GM19238 (cell line): ENCODE data around the gene ANKRD13A.

Experiments used
- DNase-seq: peaks from one replicate; pipeline ENCODE4 v3.0.0; 2011; ENCODE audit warnings: low spot score; ENCODE audit not compliant: insufficient read length

The ANKRD13A gene

DNA sequence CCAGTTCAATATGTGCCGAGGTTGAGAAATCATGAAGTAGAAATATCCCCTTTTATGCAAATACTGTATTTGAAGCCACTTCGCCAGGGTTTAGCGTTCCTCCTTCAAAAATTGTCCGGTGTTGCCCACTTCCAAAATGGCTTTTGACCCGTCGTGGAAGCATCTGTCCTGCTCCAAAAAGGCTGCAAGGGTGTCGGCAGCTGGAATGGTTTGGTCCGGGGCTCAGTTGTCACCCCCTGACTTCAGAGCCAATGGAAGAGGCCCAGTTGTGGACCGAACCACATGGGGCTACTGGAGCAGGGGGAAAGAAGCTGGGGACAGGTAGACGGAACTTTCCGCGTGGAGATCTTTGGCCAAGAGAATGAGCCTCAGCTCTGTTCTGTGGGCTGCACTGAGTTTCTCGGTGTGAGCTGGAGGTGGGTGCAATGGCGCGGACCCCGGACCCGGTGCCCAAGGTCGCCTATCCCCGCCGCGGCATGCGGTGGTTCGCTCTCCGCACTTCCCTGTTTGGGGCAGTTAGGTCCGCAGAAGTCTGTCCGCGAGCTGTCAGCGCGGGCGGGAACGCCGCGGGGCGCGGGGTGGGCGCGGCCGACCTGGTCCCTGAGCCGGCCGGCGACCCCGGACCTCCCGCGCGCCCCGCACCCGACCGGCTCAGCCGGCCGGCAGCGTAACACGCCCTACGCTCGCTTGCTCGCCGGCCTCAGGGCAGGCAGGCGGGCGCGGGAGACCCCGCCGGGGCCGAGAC is at the start of gene ANKRD13A:
Gene ANKRD13A, plus strand, starts transcription at position 527 of the 745 bp plus-strand sequence. CDS start 259 bp downstream, outside the sequence.
- DNase-seq, result peak; percentile 72

DNA sequence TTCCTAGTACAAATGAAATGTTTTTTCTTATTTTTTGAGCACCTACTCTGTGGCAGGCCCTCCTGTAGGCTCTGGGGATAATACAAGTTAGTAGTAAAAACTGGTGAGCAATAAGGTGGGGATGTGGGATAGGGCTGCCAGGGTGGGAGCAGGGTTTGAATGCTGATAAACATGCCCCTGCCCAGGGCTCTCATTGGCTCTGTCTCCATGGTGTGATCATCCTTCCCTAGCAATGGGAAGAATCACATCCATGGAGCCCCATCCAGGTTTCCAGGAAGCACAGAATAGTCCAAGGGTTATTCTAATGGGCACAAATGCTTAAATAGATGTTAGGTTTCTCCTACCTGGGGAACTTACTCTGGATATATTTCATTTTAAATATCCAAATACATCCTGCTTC is 48.6 kb upstream of the ANKRD13A start:
- no peak for DNase-seq

- no peak for DNase-seq
These were observed 48.1 kb upstream of the ANKRD13A start for GRCh38 chr12:109951136-109951535.

GRCh38 chr12:109951751-109952150 is 47.5 kb upstream of the ANKRD13A start:
- no peak for DNase-seq

DNA sequence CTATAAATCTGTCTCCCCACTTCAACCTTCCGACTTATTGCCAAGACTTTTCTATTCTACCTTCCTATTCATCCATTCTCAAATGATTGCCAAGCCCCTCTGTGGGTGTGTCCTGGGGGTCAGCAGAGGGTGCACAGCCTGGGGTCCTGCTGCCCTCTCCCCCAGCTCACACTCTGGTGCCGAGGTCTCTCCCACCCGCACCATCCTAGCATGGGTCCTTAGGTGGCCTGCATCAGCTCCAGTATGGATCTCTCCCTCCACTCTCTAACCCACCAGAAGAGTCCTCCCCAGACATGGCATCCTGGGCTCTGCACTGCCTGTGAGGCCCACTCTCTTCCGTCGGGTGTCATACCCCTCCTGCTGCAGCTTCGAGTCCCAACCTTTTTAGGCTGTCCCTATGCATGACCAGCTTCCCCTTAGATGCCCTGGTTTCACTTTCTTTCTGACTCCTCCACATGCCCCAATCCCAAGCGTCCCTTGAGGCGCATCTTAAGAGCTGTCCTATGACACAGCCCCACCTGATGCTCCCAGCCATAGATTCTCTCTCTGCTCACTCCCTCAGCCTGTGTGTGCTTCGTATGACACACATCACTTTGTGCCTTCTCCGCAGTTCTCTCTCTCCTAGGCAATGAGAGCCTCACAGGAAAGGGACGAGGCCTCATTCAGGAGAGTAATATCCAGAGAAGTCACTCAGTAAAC is 46.9 kb upstream of the ANKRD13A start:
- DNase-seq, result no peak

DNA sequence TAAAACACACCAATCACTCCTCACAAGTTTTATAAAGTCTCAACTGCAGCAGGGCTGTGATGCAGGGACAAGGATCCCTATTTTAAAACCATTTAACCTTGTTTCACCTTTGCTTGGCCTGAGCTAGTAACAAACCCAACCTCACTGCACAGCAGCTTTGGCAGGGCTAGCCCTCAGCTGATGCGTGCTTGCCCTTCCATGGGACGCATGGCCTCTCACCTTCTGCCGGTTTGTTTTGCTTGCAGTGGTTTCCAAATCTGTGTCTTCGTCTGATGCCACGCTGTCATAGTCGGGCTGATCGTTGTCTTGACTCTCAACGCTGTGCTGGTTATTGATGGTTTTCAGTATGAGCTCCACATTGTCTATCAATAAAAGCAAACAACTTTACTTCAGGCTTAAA is 46.4 kb upstream of the ANKRD13A start:
- no peak for DNase-seq

DNA sequence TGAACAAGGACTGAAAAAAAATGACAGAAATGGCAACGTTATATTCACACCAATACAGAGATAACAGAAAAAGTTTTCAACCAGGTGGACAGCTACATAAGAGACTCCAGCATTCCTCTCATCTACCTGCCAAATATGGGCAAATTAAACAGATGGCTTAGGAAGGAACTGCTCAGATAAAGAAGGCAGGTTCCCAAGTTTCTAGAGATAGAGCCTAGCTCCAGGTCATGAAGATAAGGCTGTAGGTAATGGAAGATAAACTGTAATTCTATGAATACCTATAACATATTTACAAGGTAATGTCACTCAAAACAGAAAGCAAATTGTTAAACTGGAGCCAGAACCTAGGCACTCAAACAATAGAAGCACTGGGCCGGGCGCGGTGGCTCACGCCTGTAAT is 45.6 kb upstream of the ANKRD13A start:
- DNase-seq, result no peak

DNA sequence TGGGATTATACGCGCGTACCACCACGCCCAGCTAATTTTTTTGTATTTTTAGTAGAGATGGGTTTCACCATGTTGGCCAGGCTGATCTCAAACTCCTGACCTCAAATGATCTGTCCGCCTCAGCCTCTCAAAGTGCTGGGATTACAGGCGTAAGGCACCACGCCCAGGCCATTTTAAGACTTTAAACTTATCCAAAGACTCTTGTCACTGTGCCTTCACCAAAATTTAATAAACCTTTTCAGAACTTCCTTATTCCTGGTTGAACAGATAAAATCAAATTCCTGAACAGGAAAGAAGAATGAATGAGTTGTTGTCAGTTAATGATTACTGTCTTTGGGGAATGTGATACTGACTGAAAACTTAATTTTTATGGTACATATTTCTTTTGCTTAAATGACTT is 40.9 kb upstream of the ANKRD13A start:
- DNase-seq, result no peak

- DNase-seq, result no peak
These were observed 39.7 kb upstream of the ANKRD13A start for GRCh38 chr12:109959411-109960093.

- DNase-seq, result no peak
These were observed 38.0 kb upstream of the ANKRD13A start for GRCh38 chr12:109961201-109961600.

- no peak for DNase-seq
These were observed 37.6 kb upstream of the ANKRD13A start for GRCh38 chr12:109961612-109962011.

DNA sequence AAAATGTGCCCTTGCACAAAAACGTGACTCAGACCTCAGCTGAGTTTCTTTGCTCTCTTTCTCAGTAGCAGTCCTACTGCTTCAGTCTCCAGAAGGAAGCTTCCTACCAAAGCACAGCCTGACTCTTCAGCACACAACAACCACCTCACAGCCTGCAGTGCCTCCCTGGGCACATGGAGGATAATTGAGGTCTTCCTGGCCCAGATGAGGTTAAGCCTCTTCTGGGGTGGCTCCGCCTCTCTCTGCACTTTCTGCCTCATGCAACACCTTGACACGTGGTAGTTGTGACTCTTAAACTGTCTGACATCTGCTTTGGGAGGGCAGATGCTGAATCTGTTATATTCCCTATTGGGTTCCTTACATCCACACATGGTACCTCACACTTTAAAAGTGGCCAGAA is 36.8 kb upstream of the ANKRD13A start:
- DNase-seq, result no peak

GRCh38 chr12:109963330-109963729 is 35.9 kb upstream of the ANKRD13A start:
- DNase-seq, result no peak

DNA sequence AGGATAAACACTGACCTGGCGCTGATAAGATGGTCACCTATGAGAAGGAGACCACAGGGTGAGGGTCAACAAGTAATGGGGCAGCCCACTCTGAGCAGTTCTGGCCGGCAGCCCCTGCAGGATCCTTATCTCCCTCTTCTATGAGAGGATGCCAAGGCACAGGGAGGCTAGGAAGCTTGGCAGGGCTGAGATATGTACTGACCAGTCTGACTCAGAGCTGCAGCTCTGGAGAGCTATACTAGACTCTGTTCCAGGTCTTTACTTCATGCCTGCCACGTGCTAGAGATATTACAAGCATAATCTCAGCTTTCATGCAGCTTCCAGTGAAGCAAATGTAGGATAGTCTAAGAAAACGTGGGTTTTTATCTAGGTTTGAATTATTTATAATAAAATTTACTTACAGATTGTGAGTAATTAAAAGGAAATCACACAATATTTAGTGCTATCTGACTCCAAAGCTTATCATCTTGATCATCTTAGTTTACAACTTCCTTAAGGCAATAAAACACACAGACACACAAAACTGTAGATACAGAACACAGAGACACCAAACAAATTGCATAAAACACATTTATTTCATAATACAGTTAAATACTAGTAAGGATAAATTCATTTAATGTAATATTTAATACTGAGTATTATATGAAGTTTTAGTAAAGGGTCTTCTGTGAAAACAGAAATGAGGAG is 35.3 kb upstream of the ANKRD13A start:
- no peak for DNase-seq

- no peak for DNase-seq
These were observed 32.7 kb upstream of the ANKRD13A start for GRCh38 chr12:109966546-109966945.

DNA sequence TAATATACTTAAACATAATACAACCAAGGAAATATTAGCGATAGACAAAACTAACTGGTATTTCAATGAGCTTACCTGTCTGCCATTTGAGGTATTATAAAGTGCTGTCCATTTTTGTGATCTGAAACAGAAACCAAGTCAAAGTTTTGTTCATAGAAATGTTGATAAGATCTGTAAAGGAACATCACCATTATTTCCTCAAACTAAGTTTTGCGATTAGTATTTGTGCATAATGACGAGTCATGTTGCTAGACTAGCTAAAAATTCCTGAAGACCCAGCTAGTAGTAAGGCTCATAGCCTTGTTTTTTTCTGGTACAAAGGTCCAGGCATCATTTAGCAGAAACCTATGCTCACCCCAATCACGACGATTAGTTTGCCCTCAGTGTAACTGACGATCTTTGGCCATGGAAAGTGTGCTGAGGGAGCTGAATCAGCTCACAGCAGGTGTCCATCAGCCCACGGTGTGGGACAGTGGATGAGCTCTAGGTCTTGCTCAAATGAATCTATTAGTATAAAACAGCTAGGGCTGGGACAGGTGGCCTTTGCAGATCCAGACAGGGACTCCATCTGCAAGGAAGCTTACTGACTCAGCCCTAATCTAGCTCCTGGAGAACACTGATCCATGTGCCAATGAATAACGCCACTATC is 31.7 kb upstream of the ANKRD13A start:
- DNase-seq, result no peak

DNA sequence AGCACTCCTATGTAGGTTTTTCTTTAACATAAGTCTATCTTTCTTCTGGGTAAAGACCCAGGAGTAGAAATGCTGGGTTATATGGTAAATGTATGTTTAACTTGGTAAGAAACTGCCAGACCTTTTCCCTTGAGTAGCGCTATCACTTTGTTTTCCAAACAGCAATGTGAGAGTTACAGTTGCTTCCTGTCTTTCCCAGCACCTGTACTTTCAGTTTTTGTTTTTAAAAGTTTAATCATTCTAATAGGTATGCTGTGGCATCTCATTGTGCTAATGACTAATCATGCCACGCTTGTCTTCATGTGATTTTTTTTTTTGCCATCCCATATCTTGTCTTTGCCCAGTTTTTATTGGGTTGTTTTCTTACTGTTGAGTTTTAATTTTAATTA is 31.2 kb upstream of the ANKRD13A start:
- no peak for DNase-seq

DNA sequence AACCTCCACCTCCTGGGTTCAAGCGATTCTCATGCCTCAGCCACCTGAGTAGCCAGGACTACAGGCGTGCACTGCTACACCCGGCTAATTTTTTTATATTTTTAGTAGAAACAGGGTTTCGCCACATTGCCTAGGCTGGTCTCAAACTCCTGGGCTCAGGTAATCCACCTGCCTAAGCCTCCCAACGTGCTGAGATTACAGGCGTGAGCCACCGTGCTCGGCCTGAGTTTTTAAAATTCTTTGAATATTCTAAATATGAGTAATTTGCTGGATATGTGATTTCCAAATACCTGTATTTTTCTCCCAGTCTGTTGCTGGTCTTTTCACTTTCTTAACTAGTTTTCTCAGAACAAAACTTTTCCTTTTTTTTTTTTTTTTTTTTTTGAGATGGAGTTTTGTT is 30.4 kb upstream of the ANKRD13A start:
- DNase-seq, result no peak

DNA sequence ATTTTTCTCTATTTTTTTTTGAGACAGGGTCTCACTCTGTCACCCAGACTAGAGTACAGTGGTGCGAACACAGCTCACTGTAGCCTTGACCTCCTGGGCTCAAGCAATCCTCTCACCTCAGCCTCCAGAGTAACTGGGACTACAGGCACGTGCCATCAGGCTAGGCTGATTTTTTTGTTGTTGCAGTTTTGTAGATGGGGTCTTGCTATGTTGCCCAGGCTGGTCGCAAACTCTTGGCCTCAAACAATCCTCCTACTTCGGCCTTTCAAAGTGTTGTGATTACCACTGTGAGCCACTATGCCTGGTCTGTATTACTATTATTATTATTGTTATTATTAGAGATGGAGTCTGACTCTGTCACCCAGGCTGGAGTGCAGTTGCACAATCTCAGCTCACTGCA is 26.4 kb upstream of the ANKRD13A start:
- DNase-seq, result no peak

- no peak for DNase-seq
These were observed 17.9 kb upstream of the ANKRD13A start for GRCh38 chr12:109981311-109981710.

GRCh38 chr12:109982210-109982609 is 17.0 kb upstream of the ANKRD13A start:
- DNase-seq, result no peak
